Astrocyte of the spinal cord (primary cell): ENCODE results near the gene ARRDC2.

Source experiments
- DNase-seq: peaks from one replicate; pipeline ENCODE4 v3.0.0; 2011; ENCODE audit warnings: low read depth, low spot score
- H3K4me3 ChIP-seq: 2 replicates; pipeline ENCODE4 v1.5.1; 2011; ENCODE audit warnings: low read depth, mild to moderate bottlenecking, low read length, moderate library complexity
- CTCF ChIP-seq: IDR thresholded peaks from 2 replicates; pipeline ENCODE4 v1.5.1; 2012; ENCODE audit warnings: low read depth, mild to moderate bottlenecking, low read length, inconsistent platforms
- in situ Hi-C: cut with HindIII; loops from 2 replicates; pipeline ENCODE4 v1.10.0; 2017; ENCODE audit warnings: low sequenced_read_pairs

ARRDC2 gene

DNA sequence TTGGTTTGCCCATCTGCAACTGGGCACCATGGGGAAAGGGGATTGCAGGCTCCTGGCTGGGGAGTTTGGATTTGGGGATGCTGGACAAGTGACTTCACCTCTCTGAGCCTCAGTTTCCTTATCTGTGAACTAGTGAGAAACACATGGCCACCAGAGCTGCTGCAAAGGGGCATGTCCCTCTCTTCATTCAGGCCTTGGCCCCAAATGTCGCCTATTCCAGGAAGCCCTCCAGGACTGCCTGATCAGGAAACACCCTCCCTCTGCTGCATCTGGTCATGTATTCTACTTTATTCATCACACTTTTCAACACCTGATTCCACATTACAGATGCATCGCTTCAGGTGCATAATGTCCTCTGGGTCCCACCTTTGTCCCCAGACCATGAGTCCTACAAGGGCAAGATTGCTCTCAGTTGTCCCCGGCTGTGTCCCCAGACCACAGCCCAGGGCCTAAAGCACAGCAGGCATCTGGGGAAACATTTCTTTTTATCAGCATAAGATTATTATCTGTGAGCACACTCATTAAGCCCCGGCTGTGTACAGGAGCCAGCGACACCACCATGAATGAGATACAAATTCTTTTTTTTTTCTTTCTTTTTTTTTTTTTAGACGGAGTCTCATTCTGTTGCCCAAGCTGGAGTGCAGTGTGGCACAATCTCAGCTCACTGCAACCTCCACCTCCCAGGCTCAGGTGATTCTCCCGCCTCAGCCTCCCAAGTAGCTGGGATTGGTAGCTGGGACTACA lies 37.5 kb downstream of the ARRDC2 start:
- H3K4me3 ChIP-seq, result peak overlapping the region; percentile 9
- TF ChIP-seq CTCF, result no peak
- DNase-seq, result no peak
- in situ Hi-C loops, result no loop called here

GRCh38 chr19:18046059-18046718 lies 38.2 kb downstream of the ARRDC2 start:
- no peak for TF ChIP-seq CTCF
- in situ Hi-C loops, result no loop called here
- DNase-seq, result peak; percentile 57
- H3K4me3 ChIP-seq, result no peak overlapping the region

GRCh38 chr19:18049385-18049784 lies 41.4 kb downstream of the ARRDC2 start:
- TF ChIP-seq CTCF, result no peak
- no peak overlapping the region for H3K4me3 ChIP-seq
- peak; percentile 57 for DNase-seq

DNA sequence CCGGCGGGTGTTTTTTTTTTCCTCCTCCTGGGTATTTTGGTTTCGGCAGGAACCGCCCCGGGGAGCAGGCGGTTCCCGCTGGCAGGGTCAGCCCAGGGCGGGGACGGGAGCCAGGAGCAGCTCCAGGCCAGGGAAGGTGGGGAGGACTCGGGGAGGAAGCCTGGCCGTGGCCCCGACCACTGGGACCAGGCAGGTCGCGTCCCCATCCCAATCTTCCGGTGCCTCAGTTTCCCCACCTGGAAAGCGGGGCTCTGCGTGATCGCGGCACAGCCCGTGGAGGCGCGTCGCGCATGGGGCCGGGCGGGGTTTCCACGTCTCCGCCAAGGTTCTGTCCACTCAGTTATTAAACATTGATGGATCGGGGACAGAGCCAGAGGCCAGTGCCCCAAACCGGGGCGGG lies 43.9 kb downstream of the ARRDC2 start:
- in situ Hi-C loops, result no loop called here
- DNase-seq, result no peak
- H3K4me3 ChIP-seq, result no peak overlapping the region
- no peak for TF ChIP-seq CTCF

More at GRCh38 chr19:18049385-18049784, 41.4 kb downstream of the ARRDC2 start:
- in situ Hi-C loops, result no loop called here

DNA sequence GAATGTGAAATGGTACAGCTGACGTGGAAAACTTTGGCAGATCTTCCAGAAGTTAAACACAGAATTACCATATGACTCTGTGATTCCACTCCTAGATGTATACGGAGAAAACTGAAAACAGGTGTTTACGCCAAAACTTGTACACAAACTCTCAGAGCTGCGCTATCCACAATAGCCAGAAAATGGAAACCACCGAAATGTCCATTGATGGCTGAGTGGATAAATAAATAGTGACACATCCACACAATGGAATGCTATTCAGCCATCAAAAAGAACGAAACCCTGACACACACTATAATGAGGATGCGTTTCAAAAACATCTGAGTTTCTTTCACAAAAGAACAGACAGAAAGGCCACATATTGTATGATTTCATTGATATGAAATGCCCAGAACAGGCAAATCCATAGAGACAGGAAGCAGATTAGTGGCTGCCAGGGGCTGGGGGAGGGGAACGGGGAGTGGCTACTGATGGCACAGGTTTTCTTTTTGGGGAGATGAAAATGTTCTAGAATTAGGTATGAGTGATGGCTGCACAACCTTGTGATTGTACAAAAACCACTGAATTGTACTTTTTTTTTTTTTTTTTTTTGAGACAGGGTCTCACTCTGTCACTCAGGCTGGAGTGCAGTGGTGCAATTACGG lies 45.7 kb downstream of the ARRDC2 start:
- no peak overlapping the region for H3K4me3 ChIP-seq
- TF ChIP-seq CTCF, result no peak
- in situ Hi-C loops, result no loop called here
- DNase-seq, result no peak

DNA sequence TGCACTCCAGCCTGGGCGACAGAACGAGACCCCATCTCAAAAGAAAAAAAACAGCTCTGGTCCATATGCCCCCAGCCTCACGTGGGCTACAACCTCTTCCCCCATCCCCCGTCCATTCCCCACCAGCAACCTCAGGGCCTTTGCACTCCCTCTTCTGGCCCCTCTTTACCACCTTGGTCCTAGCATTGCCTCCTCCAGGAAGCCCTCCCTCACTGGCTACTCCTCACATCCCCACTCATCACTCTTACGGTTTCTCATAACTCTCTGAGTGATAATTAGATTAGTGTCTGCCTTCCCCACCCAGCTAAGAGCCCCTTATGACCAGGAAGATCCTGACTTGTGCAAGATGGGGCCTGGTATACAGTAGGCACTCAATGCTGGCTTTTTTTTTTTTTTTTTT lies 48.0 kb downstream of the ARRDC2 start:
- DNase-seq, result no peak
- in situ Hi-C loops, result no loop called here
- no peak overlapping the region for H3K4me3 ChIP-seq
- TF ChIP-seq CTCF, result no peak
